GM18519 (cell line): Measurements from ENCODE around the gene ATP12A.
A peak's percentile ranks its signal among the peaks of the same experiment; 100 is the strongest.

Experiments used
- ATAC-seq: cut with Tn5 transposase; IDR thresholded peaks from one replicate; pipeline ENCODE4 v1.9.1; 2021; ENCODE audit warnings: mild to moderate bottlenecking, moderate library complexity; ENCODE audit not compliant: unreplicated experiment, low FRiP score

Gene ATP12A

DNA sequence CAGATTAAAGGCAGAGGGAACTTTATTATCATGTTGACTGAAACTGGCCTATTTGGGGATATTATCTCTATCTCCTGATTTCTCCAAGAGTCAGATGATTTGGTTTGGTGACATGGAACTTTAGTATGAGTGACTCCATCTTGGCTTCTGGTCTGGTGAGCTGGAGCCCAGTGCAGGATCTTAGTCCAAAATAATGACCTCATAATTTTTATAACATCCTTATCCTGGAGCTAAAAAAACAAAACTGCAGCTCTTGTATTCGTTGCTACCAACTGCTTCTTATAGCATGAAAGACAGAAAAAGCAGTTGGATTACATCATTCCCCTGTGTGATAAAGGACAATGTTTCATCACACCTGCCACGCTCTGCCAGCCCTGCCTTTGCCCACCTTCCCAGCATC is 44.5 kb downstream of the ATP12A start:
- no peak for ATAC-seq

- no peak for ATAC-seq
Measured at GRCh38 chr13:24725379-24725778, 45.2 kb downstream of the ATP12A start.

- ATAC-seq: peak; percentile 70
Measured at GRCh38 chr13:24727731-24728601, 47.8 kb downstream of the ATP12A start.

DNA sequence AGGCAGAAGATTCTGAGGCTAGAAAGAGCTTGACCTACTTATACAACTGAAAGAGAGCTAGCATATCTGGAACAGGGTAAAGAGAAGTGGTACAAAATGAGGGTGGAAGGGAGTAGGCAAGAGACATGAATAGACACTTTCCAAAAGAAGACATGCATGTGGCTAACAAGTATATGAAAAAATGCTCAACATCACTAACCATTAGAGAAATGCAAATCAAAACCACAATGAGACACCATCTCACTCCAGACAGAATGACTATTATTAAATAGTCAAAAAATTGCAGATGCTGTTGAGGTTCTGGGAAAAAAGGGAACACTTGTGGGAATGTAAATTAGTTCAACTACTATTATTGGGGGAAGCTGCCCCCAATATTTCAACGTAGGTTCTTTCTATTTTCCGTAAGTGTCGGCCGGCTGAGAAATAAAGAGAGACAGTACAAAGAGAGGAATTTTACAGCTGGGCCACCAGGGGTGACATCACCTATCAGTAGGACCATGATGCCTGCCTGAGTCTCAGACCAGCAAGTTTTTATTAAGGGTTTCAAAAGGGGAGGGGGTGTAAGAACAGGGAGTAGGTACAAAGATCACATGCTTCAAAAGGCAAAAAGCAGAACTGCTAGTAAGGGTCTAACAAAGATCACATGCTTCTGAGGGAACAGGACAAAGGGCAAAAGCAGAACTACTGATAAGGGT is 50.8 kb downstream of the ATP12A start:
- peak; percentile 72 for ATAC-seq

- no peak for ATAC-seq
Measured at GRCh38 chr13:24734950-24735349, 54.7 kb downstream of the ATP12A start.

- ATAC-seq: no peak
Measured at GRCh38 chr13:24737042-24737441, 56.8 kb downstream of the ATP12A start.

DNA sequence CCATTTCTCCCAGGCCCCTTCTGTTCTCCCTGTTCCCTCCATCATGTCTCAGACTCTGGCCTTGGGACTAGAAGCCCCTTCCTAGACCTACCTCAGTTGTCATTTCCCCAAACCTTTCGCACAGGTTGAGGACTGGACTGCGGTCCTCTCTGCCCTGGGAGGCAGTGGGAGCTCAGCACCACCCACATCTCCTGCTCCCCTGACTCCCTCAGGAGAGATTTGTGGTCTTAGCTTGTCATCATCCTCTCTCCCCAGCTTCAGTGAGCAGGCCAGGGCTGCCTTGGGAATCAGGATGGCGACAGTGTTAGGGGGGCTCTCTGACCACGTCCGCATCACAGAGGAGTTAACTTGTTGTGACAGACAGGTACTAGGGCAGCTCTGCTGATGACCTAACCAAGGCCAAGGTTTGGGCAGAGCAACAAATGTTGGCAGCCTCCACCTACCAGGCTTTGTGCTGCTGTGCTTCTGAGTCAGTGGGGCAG is 58.2 kb downstream of the ATP12A start:
- no peak for ATAC-seq

- ATAC-seq: no peak
Measured at GRCh38 chr13:24740014-24740890, 60.0 kb downstream of the ATP12A start.

- ATAC-seq: no peak
Measured at GRCh38 chr13:24741016-24741662, 60.9 kb downstream of the ATP12A start.

DNA sequence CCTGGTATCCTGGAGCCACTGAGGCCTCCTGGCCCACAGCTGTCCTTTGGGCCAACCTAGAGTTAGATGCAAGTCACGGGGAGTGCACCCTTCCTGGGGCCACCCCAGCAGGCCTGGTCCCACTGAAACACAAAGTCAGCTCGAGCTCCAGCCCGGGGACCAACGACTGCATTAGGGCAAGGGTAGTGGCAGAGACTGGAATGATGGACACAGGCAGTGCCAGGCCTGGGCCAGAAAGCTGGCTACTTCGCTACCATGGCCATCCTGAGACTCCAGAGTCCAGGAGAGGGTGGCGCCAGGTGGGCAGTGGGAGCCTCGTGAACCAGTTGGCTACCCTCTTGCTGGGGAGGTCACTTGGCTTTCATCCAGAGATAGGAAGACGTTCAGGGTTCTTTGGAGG is 61.6 kb downstream of the ATP12A start:
- ATAC-seq: no peak

GRCh38 chr13:24742294-24742693 is 62.1 kb downstream of the ATP12A start:
- ATAC-seq: no peak

DNA sequence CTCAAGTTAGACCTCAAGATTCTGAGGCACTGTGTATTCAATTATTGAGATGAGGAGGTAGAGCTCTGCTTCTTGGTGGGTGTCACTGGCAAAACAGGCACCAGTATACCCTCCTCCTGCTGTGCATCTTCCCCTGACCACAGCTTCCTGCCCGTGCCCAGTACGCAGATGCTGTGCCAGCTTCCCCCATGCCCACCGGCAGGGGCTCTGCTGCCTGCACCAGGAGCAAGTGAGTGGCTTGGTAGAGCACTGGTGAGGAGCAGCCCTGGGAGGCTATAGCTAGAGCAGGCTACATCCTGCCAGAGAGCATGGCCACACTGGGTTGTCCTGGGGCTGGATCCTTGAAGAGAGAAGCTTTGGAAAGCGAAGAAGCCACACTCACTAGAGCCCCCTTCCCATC is 62.8 kb downstream of the ATP12A start:
- no peak for ATAC-seq

- no peak for ATAC-seq
Measured at GRCh38 chr13:24744247-24744646, 64.0 kb downstream of the ATP12A start.

DNA sequence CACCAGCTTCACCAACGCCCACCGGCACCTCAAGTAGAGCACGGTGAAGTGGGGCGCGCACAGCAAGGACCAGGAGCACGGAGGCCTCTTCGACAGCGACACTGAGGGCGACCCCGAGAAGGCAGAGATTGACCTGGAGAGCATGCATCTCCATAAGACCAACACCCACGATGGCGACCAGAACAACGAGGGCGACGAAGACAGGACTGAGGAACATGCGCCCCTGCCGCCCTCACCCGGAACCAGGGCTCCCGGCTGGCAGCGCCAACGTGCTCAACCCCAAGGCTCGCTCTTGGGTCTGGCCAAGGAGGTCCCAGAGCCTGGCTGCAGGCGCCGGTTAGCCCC is 65.3 kb downstream of the ATP12A start:
- no peak for ATAC-seq

DNA sequence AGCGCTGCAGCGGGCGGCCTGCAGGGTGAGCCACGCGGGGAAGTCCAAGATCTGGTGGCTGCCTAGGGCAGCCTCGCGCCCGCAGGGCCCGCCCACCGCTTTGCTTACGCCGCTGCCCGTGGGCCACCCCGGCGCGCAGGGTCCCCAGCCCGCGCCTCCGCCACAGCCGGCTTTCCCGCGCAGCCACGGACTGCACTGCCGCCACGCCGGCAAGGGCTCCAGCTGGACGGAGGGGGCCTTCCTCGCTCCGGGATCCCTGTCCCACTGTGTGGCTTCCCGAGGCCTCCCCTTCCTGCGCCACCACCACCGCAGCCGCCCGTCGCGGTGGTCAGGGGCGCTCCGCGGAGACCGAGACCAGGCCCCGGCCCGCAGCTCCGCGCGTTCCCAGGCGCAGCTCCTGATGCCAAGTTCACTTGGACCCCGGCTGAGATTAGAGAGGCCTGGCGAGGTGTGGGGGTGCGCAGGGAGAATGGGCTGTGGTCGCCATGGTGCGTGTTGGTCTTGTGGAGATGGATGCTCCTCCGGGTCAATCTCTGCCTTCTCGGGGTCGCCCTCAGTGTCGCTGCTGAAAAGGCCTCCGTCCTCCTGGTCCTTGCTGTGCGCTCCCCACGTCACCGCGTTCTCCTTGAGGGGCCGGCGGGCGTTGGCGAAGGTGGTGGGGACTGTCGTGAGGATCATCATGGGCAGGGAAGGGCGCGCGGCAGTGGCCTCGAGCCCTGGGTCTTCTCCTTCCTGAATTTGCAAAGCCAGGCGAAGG is 65.8 kb downstream of the ATP12A start:
- no peak for ATAC-seq

- no peak for ATAC-seq
Measured at GRCh38 chr13:24746618-24747247, 66.5 kb downstream of the ATP12A start.

DNA sequence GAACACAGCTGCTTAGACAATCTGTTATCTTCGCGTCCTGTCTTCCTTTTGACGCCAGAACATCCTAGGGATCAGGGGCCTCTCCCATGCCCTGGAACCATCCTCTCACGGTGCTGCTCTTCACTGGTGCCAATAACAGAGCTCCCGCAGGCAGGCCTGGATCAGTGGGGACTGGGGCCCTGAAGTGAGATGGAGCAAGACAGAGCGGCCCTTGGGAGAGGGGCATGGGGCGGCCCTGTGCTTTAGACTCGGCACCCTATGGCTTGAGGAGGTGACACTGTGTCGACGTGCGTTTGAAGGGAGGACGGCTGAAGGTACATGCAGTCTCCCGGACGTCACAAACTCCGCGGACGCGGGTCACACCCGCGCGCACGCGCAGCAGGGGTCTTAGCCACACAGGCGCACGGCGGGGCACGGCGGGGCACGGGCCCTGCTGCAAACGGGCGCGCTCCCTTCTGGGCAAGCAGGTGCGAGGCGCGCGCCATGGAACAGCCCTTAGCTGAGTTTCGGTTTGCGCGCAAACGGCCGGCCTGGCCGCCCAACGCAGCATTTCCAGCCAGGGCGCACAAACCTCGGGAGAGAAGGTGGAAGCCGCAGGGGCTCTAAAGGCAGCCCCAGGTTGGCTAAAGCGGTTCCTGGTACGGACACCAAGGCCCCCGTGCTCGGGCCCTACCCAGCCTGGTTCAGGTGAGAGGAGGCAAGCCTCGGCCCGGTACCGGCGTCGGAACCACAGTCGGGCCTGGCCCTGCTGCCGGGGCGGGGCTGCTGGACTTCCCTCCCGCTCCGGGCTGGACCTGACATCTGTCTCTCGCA is 67.2 kb downstream of the ATP12A start:
- ATAC-seq: no peak

DNA sequence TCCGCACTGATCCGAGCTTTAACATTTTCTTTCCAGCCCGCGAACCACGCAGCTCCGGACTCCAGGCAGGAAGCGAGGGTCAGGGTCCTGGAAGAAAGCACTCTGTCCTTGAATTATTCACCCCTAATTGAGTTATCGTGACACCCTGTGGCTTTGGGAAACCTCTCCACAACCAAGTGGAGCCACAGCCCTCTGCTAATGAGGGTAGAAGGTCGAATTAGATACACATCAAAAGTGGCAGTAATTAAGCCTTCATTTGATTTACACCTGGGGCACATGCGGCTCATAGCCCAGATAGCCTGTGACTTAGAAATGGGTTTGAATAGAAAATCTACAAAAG is 67.8 kb downstream of the ATP12A start:
- no peak for ATAC-seq

DNA sequence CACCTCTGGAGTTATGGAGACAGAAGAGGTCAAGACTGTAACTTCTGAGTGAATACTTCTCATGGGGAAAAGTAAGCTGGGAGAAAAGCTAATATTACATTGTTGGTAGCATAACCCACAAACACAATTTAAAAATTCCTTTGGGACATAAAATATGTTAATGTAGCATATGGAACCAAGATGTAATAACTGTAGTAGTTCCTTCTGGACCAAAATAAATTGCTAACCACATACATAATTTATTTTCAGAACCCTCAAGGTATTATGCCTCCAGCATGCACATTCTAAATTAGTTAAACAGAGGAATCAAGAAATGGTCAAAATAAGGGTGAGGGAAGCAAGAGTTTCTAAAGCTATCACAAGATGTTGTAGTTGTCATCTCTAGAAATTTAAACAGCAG is 79.0 kb downstream of the ATP12A start:
- no peak for ATAC-seq
